HepG2 (cell line): ENCODE results near the gene CTCF. TPM values are rescaled to one million over a fixed set of nuclear protein-coding genes. Genes with fewer than 3 reads are reported as not detected.
A peak's percentile ranks its signal among the peaks of the same experiment; 100 is the strongest.

ENCODE experiments used
- ARHGAP35 ChIP-seq: sonication (generic); formaldehyde crosslinking; IDR thresholded peaks from 2 replicates; pipeline ENCODE4 v1.9.0; 2022; ENCODE audit warnings: mild to moderate bottlenecking, inconsistent platforms, moderate library complexity, missing genetic modification reagents, borderline replicate concordance
- ARNTL ChIP-seq: sonication (generic); formaldehyde crosslinking; IDR thresholded peaks from 2 replicates; pipeline ENCODE4 v1.4.0; 2020; ENCODE audit warnings: mild to moderate bottlenecking, missing genetic modification reagents
- FUBP1 ChIP-seq: sonication (generic); formaldehyde crosslinking; IDR thresholded peaks from 2 replicates; pipeline ENCODE4 v1.5.1; 2020; ENCODE audit warnings: missing genetic modification reagents, mild to moderate bottlenecking, borderline replicate concordance
- JARID2 ChIP-seq: sonication (generic); formaldehyde crosslinking; IDR thresholded peaks from 2 replicates; pipeline ENCODE4 v1.8.1; 2023; ENCODE audit warnings: missing genetic modification reagents, inconsistent platforms; ENCODE audit not compliant: insufficient replicate concordance
- KAT8 ChIP-seq: IDR thresholded peaks from 2 replicates; pipeline ENCODE4 v1.6.1; 2016; ENCODE audit warnings: missing genetic modification reagents, missing compliant biosample characterization
- KDM5A ChIP-seq: fragments of 200-600 bp; sonication (generic); IDR thresholded peaks from 2 replicates; pipeline ENCODE4 v1.7.0; 2018; ENCODE audit warnings: antibody characterized with exemption, mild to moderate bottlenecking, low read length, borderline replicate concordance
- MEF2D ChIP-seq: sonication (generic); formaldehyde crosslinking; IDR thresholded peaks from 2 replicates; pipeline ENCODE4 v1.5.1; 2020; ENCODE audit warnings: mild to moderate bottlenecking, missing genetic modification reagents
- MXD1 ChIP-seq: sonication (generic); formaldehyde crosslinking; IDR thresholded peaks from 2 replicates; pipeline ENCODE4 v1.4.0; 2020; ENCODE audit warnings: mild to moderate bottlenecking, missing genetic modification reagents
- PAWR ChIP-seq: sonication (generic); formaldehyde crosslinking; IDR thresholded peaks from 2 replicates; pipeline ENCODE4 v1.4.0; 2020; ENCODE audit warnings: missing genetic modification reagents, mild to moderate bottlenecking, borderline replicate concordance
- PITX1 ChIP-seq: sonication (generic); formaldehyde crosslinking; IDR thresholded peaks from 2 replicates; pipeline ENCODE4 v1.5.1; 2020; ENCODE audit warnings: mild to moderate bottlenecking, missing genetic modification reagents
- RBFOX2 ChIP-seq: fragments of 200-400 bp; formaldehyde crosslinking; IDR thresholded peaks from 2 replicates; pipeline ENCODE4 v1.6.1; 2017; ENCODE audit warnings: low read depth, mild to moderate bottlenecking, low read length
- RNF2 ChIP-seq: fragments of 450-650 bp; conservative IDR thresholded peaks from 2 replicates; pipeline ENCODE4 v1.6.1; 2016; ENCODE audit warnings: low read depth
- SP2 ChIP-seq: sonication (generic); formaldehyde crosslinking; IDR thresholded peaks from 2 replicates; pipeline ENCODE4 v1.5.1; 2020; ENCODE audit warnings: mild to moderate bottlenecking, missing genetic modification reagents
- SRSF1 ChIP-seq: fragments of 200-400 bp; formaldehyde crosslinking; optimal IDR thresholded peaks from 2 replicates; pipeline ENCODE3; 2017; ENCODE audit warnings: mild to moderate bottlenecking, low read depth, low read length, moderate library complexity
- TFAP4 ChIP-seq: sonication (generic); IDR thresholded peaks from 2 replicates; pipeline ENCODE4 v1.6.1; 2016; ENCODE audit warnings: low read depth, borderline replicate concordance
- USF2 ChIP-seq, 2 experiments: sonication (generic) in 1 of 2; formaldehyde crosslinking in 1 of 2; IDR thresholded peaks; 2 replicates each; pipeline versions ENCODE4 v1.5.1 to v1.6.1; 2011 to 2020; ENCODE audit warnings: borderline replicate concordance in 1 of 2, low read depth in 1 of 2, low read length in 1 of 2, mild to moderate bottlenecking in 1 of 2, missing genetic modification reagents in 1 of 2, moderate library complexity in 1 of 2
- YEATS4 ChIP-seq: sonication (generic); formaldehyde crosslinking; IDR thresholded peaks from 2 replicates; pipeline ENCODE4 v1.4.0; 2020; ENCODE audit warnings: missing genetic modification reagents, borderline replicate concordance
- ZBTB1 ChIP-seq: sonication (generic); formaldehyde crosslinking; IDR thresholded peaks from 2 replicates; pipeline ENCODE4 v1.4.0; 2020; ENCODE audit warnings: missing genetic modification reagents, borderline replicate concordance
- ZNF136 ChIP-seq: sonication (generic); formaldehyde crosslinking; IDR thresholded peaks from 2 replicates; pipeline ENCODE4 v1.8.1; 2022; ENCODE audit warnings: low read depth, mild to moderate bottlenecking, moderate library complexity, missing genetic modification reagents
- ZNF138 ChIP-seq: sonication (generic); formaldehyde crosslinking; IDR thresholded peaks from 2 replicates; pipeline ENCODE4 v1.5.0; 2020; ENCODE audit warnings: mild to moderate bottlenecking, low read depth, missing genetic modification reagents
- ZNF263 ChIP-seq: sonication (generic); formaldehyde crosslinking; IDR thresholded peaks from 2 replicates; pipeline ENCODE4 v1.4.0; 2020; ENCODE audit warnings: missing genetic modification reagents
- ZNF343 ChIP-seq: sonication (generic); formaldehyde crosslinking; IDR thresholded peaks from 2 replicates; pipeline ENCODE4 v1.4.0; 2020; ENCODE audit warnings: mild to moderate bottlenecking, missing genetic modification reagents
- ZNF547 ChIP-seq: sonication (generic); formaldehyde crosslinking; IDR thresholded peaks from 2 replicates; pipeline ENCODE4 v1.5.1; 2020; ENCODE audit warnings: mild to moderate bottlenecking, missing genetic modification reagents
- polyA plus RNA-seq, 8 experiments: library from polyadenylated mRNA; depleted of rRNA in 3 of 8; stranded (reverse) in 7 of 8; unstranded in 1 of 8; fragments of >200 nt; fragmentation: Illumina TruSeq in 4 of 8; extraction: Trizol in 4 of 8; gene quantifications; 2 replicates each; pipeline versions ENCODE4 v1.2.1 to v1.2.3, GENCODE V29; 2011 to 2016; ENCODE audit warnings: low read depth in 4 of 8, missing spikeins in 1 of 8, mixed read lengths in 1 of 8; ENCODE audit not compliant: insufficient read depth in 1 of 8
- total RNA-seq, 5 experiments: library from RNA; depleted of rRNA; stranded (reverse); fragments of >200 nt; fragmentation: Illumina TruSeq; extraction: Trizol; gene quantifications; 2 replicates each; pipeline ENCODE4 v1.2.3, GENCODE V29; 2016; ENCODE audit warnings: low read depth in 1 of 5

Gene CTCF
- total and polyA plus RNA-seq, 2 of the 13 experiments (the other 11 are each of a cell fraction or from before 2014, with no cell fraction given): 19.5 to 37.5 TPM

- TF ChIP-seq USF2 (IDR thresholded peaks at IDR 0.05; ENCODE audit: low read depth, low read length) (no peak), USF2 (CRISPR knock-in tag; IDR thresholded peaks at IDR 0.05; ENCODE audit: borderline replicate concordance) (peak; percentile 33; the same call in 1 of the 2 replicates), FUBP1 (CRISPR knock-in tag) (no peak), RBFOX2 (peak; percentile 90), ZNF136 (CRISPR knock-in tag) (peak; percentile 85; the same call in 1 of the 2 replicates), KDM5A (peak; percentile 78), ARNTL (CRISPR knock-in tag) (peak; percentile 74), PAWR (CRISPR knock-in tag) (peak; percentile 99), YEATS4 (CRISPR knock-in tag) (peak; percentile 69), PITX1 (CRISPR knock-in tag) (peak; percentile 56), ZNF263 (CRISPR knock-in tag) (peak; percentile 60), SP2 (peak; percentile 56), MXD1 (CRISPR knock-in tag) (peak; percentile 41; the same call in 1 of the 2 replicates), RNF2 (peak; percentile 81), ZBTB1 (CRISPR knock-in tag) (0 out of 2 replicates have a peak, but pooled peaks have one; percentile 50), ZNF547 (peak; percentile 76; the same call in 1 of the 2 replicates), KAT8 (CRISPR knock-in tag) (peak; percentile 89), ZNF138 (CRISPR knock-in tag) (peak; percentile 73; the same call in 1 of the 2 replicates), MEF2D (peak; percentile 28; the same call in 1 of the 2 replicates), ZNF343 (CRISPR knock-in tag) (no peak), ARHGAP35 (peak; percentile 53; the same call in 1 of the 2 replicates), SRSF1 (peak; percentile 89), TFAP4 (peak; percentile 14; the same call in 1 of the 2 replicates), JARID2 (no peak)
These were observed 97.6 kb downstream of the CTCF start, which contains the start of gene ACD (continued) for GRCh38 chr16:67659675-67660563.
